ENCODE measurements around the gene SMYD3.

The SMYD3 gene

GRCh38 chr1:246420300-246420699 lies 86.8 kb downstream of the SMYD3 start:
- no peak for TF ChIP-seq CTCF (IDR thresholded peaks at IDR 0.05; ENCODE audit: borderline replicate concordance, insufficient read depth, low read depth, low read length)

DNA sequence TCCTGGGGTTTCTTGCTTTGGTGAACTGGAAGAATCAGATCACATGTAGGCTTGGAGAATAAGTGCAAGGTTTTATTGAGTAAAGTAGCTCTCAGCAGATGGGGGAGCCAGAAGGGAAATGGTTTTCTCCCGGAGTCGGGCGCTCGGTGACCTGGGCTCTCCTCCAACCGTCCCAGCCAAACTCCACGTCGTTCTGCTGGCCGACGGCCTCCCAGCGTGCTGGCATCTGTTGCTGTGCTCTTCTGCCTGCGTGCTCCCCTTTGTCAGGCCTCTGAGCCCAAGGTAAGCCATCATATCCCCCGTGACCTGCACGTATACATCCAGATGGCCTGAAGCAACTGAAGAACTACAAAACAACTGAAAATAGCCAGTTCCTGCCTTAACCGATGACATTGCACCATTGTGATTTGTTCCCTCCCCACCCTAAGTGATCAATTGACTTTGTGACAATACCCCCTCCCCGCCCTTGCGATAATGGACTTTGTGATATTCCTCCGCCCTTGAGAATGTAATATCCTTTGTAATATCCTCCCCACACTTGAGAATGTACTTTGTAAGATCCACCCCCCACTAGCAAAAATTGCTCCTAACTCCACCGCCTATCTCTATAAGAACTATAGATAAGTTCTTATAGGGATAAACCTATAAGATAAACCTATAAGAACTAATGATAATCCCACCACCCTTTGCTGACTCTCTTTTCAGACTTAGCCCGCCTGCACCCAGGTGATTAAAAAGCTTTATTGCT lies 88.3 kb downstream of the SMYD3 start:
- TF ChIP-seq CTCF (IDR thresholded peaks at IDR 0.05; ENCODE audit: borderline replicate concordance, insufficient read depth, low read depth, low read length): no peak
- no peak overlapping the region for H3K4me3 ChIP-seq (ENCODE audit: low read depth, low read length)

More at GRCh38 chr1:246420300-246420699, 86.8 kb downstream of the SMYD3 start:
- H3K4me3 ChIP-seq (ENCODE audit: low read depth, low read length): no peak overlapping the region

DNA sequence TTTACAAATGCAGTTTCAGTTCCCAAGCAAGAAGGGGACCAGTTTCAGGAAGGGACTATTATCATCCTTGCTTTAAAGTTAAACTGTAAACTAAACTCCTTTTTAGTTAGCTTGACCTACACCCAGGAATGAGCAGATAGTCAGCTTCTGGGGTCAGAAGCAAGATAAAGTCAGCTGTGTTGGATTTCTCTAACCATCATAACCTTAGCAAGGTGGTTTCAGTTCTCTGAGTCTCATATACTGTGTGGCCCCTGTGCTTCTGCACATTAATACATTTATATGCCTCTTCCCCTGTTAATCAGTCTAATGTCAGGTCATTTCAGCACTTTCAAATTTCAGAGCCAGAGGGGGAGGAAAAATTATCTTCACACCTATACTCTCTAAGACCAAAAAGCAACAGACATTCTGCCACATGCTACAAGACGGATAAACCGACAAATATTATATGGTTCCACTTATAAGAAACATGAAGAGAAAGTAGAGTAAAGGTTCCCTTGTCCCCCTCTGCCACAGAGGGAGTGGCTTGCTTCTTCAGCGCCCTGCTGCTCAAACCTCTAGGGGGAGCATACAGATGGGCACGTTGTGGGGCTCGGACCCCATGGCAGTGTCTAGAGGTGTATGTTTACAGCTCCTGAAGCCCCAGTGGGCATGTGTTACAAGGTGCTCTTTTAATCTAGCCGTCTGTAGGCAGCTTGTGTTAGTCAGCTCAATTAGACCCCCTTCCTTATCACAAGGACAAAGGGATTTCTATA lies 89.1 kb downstream of the SMYD3 start:
- no peak overlapping the region for H3K4me3 ChIP-seq (ENCODE audit: low read depth, low read length)
- TF ChIP-seq CTCF (IDR thresholded peaks at IDR 0.05; ENCODE audit: borderline replicate concordance, insufficient read depth, low read depth, low read length): no peak

GRCh38 chr1:246417152-246417812 lies 89.8 kb downstream of the SMYD3 start:
- no peak for TF ChIP-seq CTCF (IDR thresholded peaks at IDR 0.05; ENCODE audit: borderline replicate concordance, insufficient read depth, low read depth, low read length)
- H3K4me3 ChIP-seq (ENCODE audit: low read depth, low read length): no peak overlapping the region

- no peak for TF ChIP-seq CTCF (IDR thresholded peaks at IDR 0.05; ENCODE audit: borderline replicate concordance, insufficient read depth, low read depth, low read length)
- no peak overlapping the region for H3K4me3 ChIP-seq (ENCODE audit: low read depth, low read length)
Observed at GRCh38 chr1:246416261-246416660, 90.8 kb downstream of the SMYD3 start.

GRCh38 chr1:246415028-246415427 lies 92.1 kb downstream of the SMYD3 start:
- no peak for TF ChIP-seq CTCF (IDR thresholded peaks at IDR 0.05; ENCODE audit: borderline replicate concordance, insufficient read depth, low read depth, low read length)
- no peak overlapping the region for H3K4me3 ChIP-seq (ENCODE audit: low read depth, low read length)
